HepG2 (cell line): Measurements from ENCODE around the gene DDC. TPM values are rescaled to one million over a fixed set of nuclear protein-coding genes. Genes with fewer than 3 reads are reported as not detected.

Source experiments
- AGO1 ChIP-seq: fragments of 200-400 bp; formaldehyde crosslinking; IDR thresholded peaks from 2 replicates; pipeline ENCODE4 v1.6.1; 2017; ENCODE audit warnings: mild to moderate bottlenecking, low read depth, low read length, moderate library complexity; ENCODE audit not compliant: poor library complexity, severe bottlenecking
- ATRX ChIP-seq: sonication (generic); formaldehyde crosslinking; IDR thresholded peaks from 2 replicates; pipeline ENCODE4 v1.4.0; 2020; ENCODE audit warnings: missing genetic modification reagents, borderline replicate concordance
- BHLHE40 ChIP-seq: IDR thresholded peaks from 2 replicates; pipeline ENCODE4 v1.6.1; 2011; ENCODE audit warnings: low read length, improper control_type of control experiment
- BRD4 ChIP-seq: sonication (generic); formaldehyde crosslinking; IDR thresholded peaks from 2 replicates; pipeline ENCODE4 v1.4.0; 2020; ENCODE audit warnings: missing genetic modification reagents
- DDIT3 ChIP-seq: sonication (generic); formaldehyde crosslinking; IDR thresholded peaks from 2 replicates; pipeline ENCODE4 v1.4.0; 2020; ENCODE audit warnings: mild to moderate bottlenecking, missing genetic modification reagents
- HMG20B ChIP-seq: conservative IDR thresholded peaks from 2 replicates; pipeline ENCODE4 v1.6.1; 2016; ENCODE audit warnings: missing genetic modification reagents, missing compliant biosample characterization
- IRX3 ChIP-seq: sonication (generic); formaldehyde crosslinking; IDR thresholded peaks from 2 replicates; pipeline ENCODE4 v1.8.1; 2023; ENCODE audit warnings: mild to moderate bottlenecking, low read depth, missing genetic modification reagents, borderline replicate concordance
- PHF21A ChIP-seq: sonication (generic); formaldehyde crosslinking; IDR thresholded peaks from 2 replicates; pipeline ENCODE4 v1.5.0; 2020; ENCODE audit warnings: mild to moderate bottlenecking, missing genetic modification reagents
- PLRG1 ChIP-seq: fragments of 450-650 bp; conservative IDR thresholded peaks from 2 replicates; pipeline ENCODE4 v1.6.1; 2016
- SKI ChIP-seq: fragments of 450-650 bp; IDR thresholded peaks from one replicate; pipeline ENCODE4 v1.6.1; 2018; ENCODE audit warnings: mild to moderate bottlenecking; ENCODE audit not compliant: partially characterized antibody
- SP140L ChIP-seq: sonication (generic); formaldehyde crosslinking; IDR thresholded peaks from 2 replicates; pipeline ENCODE4 v1.4.0; 2020; ENCODE audit warnings: missing genetic modification reagents, borderline replicate concordance
- THAP11 ChIP-seq: IDR thresholded peaks from 2 replicates; pipeline ENCODE4 v1.6.1; 2016; ENCODE audit warnings: missing biosample characterization, missing genetic modification reagents
- ZBTB26 ChIP-seq: IDR thresholded peaks from 2 replicates; pipeline ENCODE4 v1.6.1; 2016; ENCODE audit warnings: missing compliant biosample characterization, missing genetic modification reagents, borderline replicate concordance
- ZNF17 ChIP-seq: sonication (generic); formaldehyde crosslinking; IDR thresholded peaks from 2 replicates; pipeline ENCODE4 v1.5.0; 2020; ENCODE audit warnings: mild to moderate bottlenecking, missing genetic modification reagents
- ZNF605 ChIP-seq: sonication (generic); formaldehyde crosslinking; IDR thresholded peaks from 2 replicates; pipeline ENCODE4 v1.8.0; 2022; ENCODE audit warnings: mild to moderate bottlenecking, missing genetic modification reagents
- ZNF7 ChIP-seq: IDR thresholded peaks from 2 replicates; pipeline ENCODE4 v1.6.1; 2016; ENCODE audit warnings: missing biosample characterization, missing genetic modification reagents
- ZSCAN29 ChIP-seq: sonication (generic); formaldehyde crosslinking; conservative IDR thresholded peaks from 2 replicates; pipeline ENCODE4 v1.4.0; 2020; ENCODE audit warnings: mild to moderate bottlenecking, missing genetic modification reagents
- polyA plus RNA-seq, 8 experiments: library from polyadenylated mRNA; depleted of rRNA in 3 of 8; stranded (reverse) in 7 of 8; unstranded in 1 of 8; fragments of >200 nt; fragmentation: Illumina TruSeq in 4 of 8; extraction: Trizol in 4 of 8; gene quantifications; 2 replicates each; pipeline versions ENCODE4 v1.2.1 to v1.2.3, GENCODE V29; 2011 to 2016; ENCODE audit warnings: low read depth in 4 of 8, missing spikeins in 1 of 8, mixed read lengths in 1 of 8; ENCODE audit not compliant: insufficient read depth in 1 of 8
- total RNA-seq, 5 experiments: library from RNA; depleted of rRNA; stranded (reverse); fragments of >200 nt; fragmentation: Illumina TruSeq; extraction: Trizol; gene quantifications; 2 replicates each; pipeline ENCODE4 v1.2.3, GENCODE V29; 2016; ENCODE audit warnings: low read depth in 1 of 5
- TF ChIP-seq, protein P1 (sequence below): IDR thresholded peaks from 2 replicates; pipeline ENCODE4 v1.6.1; 2016
- TF ChIP-seq, protein P2 (sequence below): sonication (generic); formaldehyde crosslinking; IDR thresholded peaks from 2 replicates; pipeline ENCODE4 v1.4.0; 2020; ENCODE audit warnings: missing genetic modification reagents
- TF ChIP-seq, protein P3 (sequence below): sonication (generic); formaldehyde crosslinking; IDR thresholded peaks from 2 replicates; pipeline ENCODE4 v1.4.0; 2020; ENCODE audit warnings: missing genetic modification reagents, mild to moderate bottlenecking, borderline replicate concordance

DDC gene
- total and polyA plus RNA-seq, 2 of the 13 experiments (the other 11 are each of a cell fraction or from before 2014, with no cell fraction given), result 11.7 to 93.3 TPM

DNA sequence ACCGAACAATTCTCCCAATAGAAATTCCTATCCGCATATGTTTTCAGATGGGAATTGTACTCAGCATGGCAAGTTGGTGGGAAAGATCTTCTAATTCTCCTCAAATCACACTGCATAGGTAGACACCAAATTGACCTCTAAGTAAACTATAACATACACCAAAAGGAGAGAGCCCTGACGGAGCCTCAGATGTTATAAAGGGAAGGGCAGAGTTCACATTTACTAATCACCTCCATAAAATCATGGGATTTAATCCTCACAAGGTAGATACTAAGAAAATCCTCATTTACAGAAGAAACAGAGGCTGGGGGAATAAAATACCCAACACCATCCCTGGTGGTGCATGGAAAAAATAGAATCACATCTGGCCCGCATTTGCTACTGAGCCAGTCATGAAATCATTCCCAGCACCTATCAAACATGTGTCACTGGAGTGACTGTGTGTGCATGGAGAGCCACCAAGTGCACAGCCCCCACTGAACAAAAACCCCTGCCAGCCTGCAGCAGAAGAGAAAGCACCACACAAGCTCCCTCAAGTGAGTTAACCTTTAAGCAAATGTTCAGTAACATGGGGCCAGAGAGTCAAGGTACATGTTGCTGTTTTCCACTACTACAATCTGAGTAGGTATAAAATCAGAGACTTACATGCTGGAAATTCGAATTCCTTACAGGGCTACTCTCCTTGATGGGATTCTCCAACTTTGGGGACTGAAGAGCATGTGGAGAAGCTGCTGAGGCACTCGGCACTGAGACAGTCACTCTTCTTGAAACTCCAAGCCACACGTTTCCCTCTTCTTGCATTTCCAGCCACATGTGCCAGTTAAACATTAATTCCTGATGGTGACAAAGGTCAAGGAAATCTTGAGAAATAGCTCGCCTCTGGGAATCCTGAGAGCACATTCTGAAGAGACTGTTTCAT lies at the start of gene DDC (continued):
- TF ChIP-seq ZBTB26 (no peak), AGO1 (no peak), ZSCAN29 (CRISPR knock-in tag) (0 out of 2 replicates have a peak, but pooled peaks have one; percentile 31), BRD4 (CRISPR knock-in tag) (no peak), PHF21A (CRISPR knock-in tag) (peak; percentile 81), ZNF7 (CRISPR knock-in tag) (no peak), ZNF17 (no peak), THAP11 (CRISPR knock-in tag) (peak; percentile 62), SKI (no peak), BHLHE40 (peak; percentile 65), PLRG1 (no peak), IRX3 (CRISPR knock-in tag) (no peak), SP140L (CRISPR knock-in tag) (0 out of 2 replicates have a peak, but pooled peaks have one; percentile 39), HMG20B (CRISPR knock-in tag) (0 out of 2 replicates have a peak, but pooled peaks have one; percentile 34), DDIT3 (no peak), ATRX (no peak), ZNF605 (CRISPR knock-in tag) (0 out of 2 replicates have a peak, but pooled peaks have one; percentile 48)
- TF ChIP-seq, protein P1, sequence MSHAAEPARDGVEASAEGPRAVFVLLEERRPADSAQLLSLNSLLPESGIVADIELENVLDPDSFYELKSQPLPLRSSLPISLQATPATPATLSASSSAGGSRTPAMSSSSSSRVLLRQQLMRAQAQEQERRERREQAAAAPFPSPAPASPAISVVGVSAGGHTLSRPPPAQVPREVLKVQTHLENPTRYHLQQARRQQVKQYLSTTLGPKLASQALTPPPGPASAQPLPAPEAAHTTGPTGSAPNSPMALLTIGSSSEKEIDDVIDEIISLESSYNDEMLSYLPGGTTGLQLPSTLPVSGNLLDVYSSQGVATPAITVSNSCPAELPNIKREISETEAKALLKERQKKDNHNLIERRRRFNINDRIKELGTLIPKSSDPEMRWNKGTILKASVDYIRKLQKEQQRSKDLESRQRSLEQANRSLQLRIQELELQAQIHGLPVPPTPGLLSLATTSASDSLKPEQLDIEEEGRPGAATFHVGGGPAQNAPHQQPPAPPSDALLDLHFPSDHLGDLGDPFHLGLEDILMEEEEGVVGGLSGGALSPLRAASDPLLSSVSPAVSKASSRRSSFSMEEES (CRISPR knock-in tag), result no peak
- TF ChIP-seq, protein P2, sequence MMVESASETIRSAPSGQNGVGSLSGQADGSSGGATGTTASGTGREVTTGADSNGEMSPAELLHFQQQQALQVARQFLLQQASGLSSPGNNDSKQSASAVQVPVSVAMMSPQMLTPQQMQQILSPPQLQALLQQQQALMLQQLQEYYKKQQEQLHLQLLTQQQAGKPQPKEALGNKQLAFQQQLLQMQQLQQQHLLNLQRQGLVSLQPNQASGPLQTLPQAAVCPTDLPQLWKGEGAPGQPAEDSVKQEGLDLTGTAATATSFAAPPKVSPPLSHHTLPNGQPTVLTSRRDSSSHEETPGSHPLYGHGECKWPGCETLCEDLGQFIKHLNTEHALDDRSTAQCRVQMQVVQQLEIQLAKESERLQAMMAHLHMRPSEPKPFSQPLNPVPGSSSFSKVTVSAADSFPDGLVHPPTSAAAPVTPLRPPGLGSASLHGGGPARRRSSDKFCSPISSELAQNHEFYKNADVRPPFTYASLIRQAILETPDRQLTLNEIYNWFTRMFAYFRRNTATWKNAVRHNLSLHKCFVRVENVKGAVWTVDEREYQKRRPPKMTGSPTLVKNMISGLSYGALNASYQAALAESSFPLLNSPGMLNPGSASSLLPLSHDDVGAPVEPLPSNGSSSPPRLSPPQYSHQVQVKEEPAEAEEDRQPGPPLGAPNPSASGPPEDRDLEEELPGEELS (CRISPR knock-in tag), result peak; percentile 51
- TF ChIP-seq, protein P3, sequence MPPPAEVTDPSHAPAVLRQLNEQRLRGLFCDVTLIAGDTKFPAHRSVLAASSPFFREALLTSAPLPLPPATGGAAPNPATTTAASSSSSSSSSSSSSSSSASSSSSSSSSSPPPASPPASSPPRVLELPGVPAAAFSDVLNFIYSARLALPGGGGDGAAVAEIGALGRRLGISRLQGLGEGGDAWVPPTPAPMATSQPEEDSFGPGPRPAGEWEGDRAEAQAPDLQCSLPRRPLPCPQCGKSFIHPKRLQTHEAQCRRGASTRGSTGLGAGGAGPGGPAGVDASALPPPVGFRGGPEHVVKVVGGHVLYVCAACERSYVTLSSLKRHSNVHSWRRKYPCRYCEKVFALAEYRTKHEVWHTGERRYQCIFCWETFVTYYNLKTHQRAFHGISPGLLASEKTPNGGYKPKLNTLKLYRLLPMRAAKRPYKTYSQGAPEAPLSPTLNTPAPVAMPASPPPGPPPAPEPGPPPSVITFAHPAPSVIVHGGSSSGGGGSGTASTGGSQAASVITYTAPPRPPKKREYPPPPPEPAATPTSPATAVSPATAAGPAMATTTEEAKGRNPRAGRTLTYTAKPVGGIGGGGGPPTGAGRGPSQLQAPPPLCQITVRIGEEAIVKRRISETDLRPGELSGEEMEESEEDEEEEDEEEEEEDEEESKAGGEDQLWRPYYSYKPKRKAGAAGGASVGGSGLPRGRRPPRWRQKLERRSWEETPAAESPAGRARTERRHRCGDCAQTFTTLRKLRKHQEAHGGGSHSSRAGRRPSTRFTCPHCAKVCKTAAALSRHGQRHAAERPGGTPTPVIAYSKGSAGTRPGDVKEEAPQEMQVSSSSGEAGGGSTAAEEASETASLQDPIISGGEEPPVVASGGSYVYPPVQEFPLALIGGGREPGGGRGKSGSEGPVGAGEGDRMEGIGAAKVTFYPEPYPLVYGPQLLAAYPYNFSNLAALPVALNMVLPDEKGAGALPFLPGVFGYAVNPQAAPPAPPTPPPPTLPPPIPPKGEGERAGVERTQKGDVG (CRISPR knock-in tag), result no peak
